ENCODE measurements around the gene SLC35F5.

Gene SLC35F5

GRCh38 chr2:113755835-113756354, 547 bp downstream of the SLC35F5 start:
- 0% methylated on average over 23 of the region's 26 CpGs for WGBS (ENCODE audit: insufficient coverage)
- DNase-seq, result peak; percentile 65 to 88 (median 81)
- Histone ChIP-seq H3K27me3 (replicated peaks in 2 of 5; ENCODE audit: control insufficient read depth in 4 of 5, insufficient read depth in 5 of 5, low read length in 4 of 5) (no peaks in the 10 kb centered on the region), H3K4me1 (ENCODE audit: control extremely low read depth in 1 of 4, control insufficient read depth in 4 of 4, insufficient read depth in 4 of 4, low read length in 3 of 4) (peaks cover 5 to 24% (median 15%) of the 10 kb centered on the region in 4 experiments), H3K36me3 (ENCODE audit: control insufficient read depth in 4 of 4, insufficient read depth in 4 of 4, low read length in 3 of 4) (peaks cover 0 to 15% (median 8%) of the 10 kb centered on the region in 4 experiments), H3K9me3 (ENCODE audit: control extremely low read depth in 1 of 5, control insufficient read depth in 4 of 5, insufficient read depth in 2 of 5, low read depth in 1 of 5, low read length in 4 of 5) (no peaks in the 10 kb centered on the region), H3K27ac (ENCODE audit: insufficient read depth in 1 of 2, low read depth in 1 of 2, low read length in 2 of 2, poor library complexity in 1 of 2, severe bottlenecking in 2 of 2) (peak overlapping the region; percentile 72 to 96), H3K4me3 (ENCODE audit: control insufficient read depth in 1 of 7, extremely low read depth in 1 of 7, insufficient read depth in 4 of 7, low read depth in 2 of 7, low read length in 6 of 7) (peak overlapping the region; percentile 64 to 99 (median 96))
- POLR2A ChIA-PET, result interaction anchor here (0.8 to 1.5 kb wide), 2 partner anchors 12 to 134 kb away, joined by 3 to 9 read pairs; partner anchors contain the start of gene ACTR3
- CTCF ChIA-PET, result interaction anchor here (1.1 to 2.0 kb wide), 5 partner anchors 13 to 211 kb away, joined by 3 to 8 read pairs (median 5); no protein-coding TSS in a partner anchor

GRCh38 chr2:113755035-113755834, 1.2 kb downstream of the SLC35F5 start:
- 60% methylated on average over 3 of the region's 15 CpGs for WGBS (ENCODE audit: insufficient coverage)
- Histone ChIP-seq H3K9me3 (ENCODE audit: control extremely low read depth in 1 of 5, control insufficient read depth in 4 of 5, insufficient read depth in 2 of 5, low read depth in 1 of 5, low read length in 4 of 5) (no peaks in the 10 kb centered on the region), H3K4me3 (ENCODE audit: control insufficient read depth in 1 of 7, extremely low read depth in 1 of 7, insufficient read depth in 4 of 7, low read depth in 2 of 7, low read length in 6 of 7) (peak overlapping the region in 6 of 7 experiments; percentile 64 to 99 (median 92)), H3K36me3 (ENCODE audit: control insufficient read depth in 4 of 4, insufficient read depth in 4 of 4, low read length in 3 of 4) (peaks cover 4 to 22% (median 11%) of the 10 kb centered on the region in 4 experiments), H3K27ac (ENCODE audit: insufficient read depth in 1 of 2, low read depth in 1 of 2, low read length in 2 of 2, poor library complexity in 1 of 2, severe bottlenecking in 2 of 2) (peak overlapping the region; percentile 72 to 96), H3K4me1 (ENCODE audit: control extremely low read depth in 1 of 4, control insufficient read depth in 4 of 4, insufficient read depth in 4 of 4, low read length in 3 of 4) (peaks cover 5 to 24% (median 15%) of the 10 kb centered on the region in 4 experiments), H3K27me3 (replicated peaks in 2 of 5; ENCODE audit: control insufficient read depth in 4 of 5, insufficient read depth in 5 of 5, low read length in 4 of 5) (no peaks in the 10 kb centered on the region)
- ChIA-PET POLR2A (interaction anchor here (0.8 to 1.5 kb wide), 2 partner anchors 12 to 134 kb away, joined by 3 to 9 read pairs; partner anchors contain the start of gene ACTR3), CTCF (interaction anchor here (1.1 to 2.0 kb wide), 3 partner anchors 27 to 55 kb away, joined by 3 to 8 read pairs (median 3); no protein-coding TSS in a partner anchor)
- peak; percentile 15 to 47 (median 34) for DNase-seq

- H3K4me3 ChIP-seq (ENCODE audit: control insufficient read depth in 1 of 7, extremely low read depth in 1 of 7, insufficient read depth in 4 of 7, low read depth in 2 of 7, low read length in 6 of 7), result no peak overlapping the region
Measured at GRCh38 chr2:113754160-113754559, 2.3 kb downstream of the SLC35F5 start.

GRCh38 chr2:113750385-113750784, 6.1 kb downstream of the SLC35F5 start:
- CTCF ChIA-PET, result no interaction called here
- Histone ChIP-seq H3K36me3 (ENCODE audit: control insufficient read depth in 4 of 4, insufficient read depth in 4 of 4, low read length in 3 of 4) (peaks cover 8 to 51% (median 30%) of the 10 kb centered on the region in 4 experiments), H3K27me3 (replicated peaks in 2 of 5; ENCODE audit: control insufficient read depth in 4 of 5, insufficient read depth in 5 of 5, low read length in 4 of 5) (no peaks in the 10 kb centered on the region), H3K4me3 (ENCODE audit: control insufficient read depth in 1 of 7, extremely low read depth in 1 of 7, insufficient read depth in 4 of 7, low read depth in 2 of 7, low read length in 6 of 7) (no peak overlapping the region), H3K4me1 (ENCODE audit: control extremely low read depth in 1 of 4, control insufficient read depth in 4 of 4, insufficient read depth in 4 of 4, low read length in 3 of 4) (peaks cover 2 to 11% (median 6%) of the 10 kb centered on the region in 4 experiments), H3K9me3 (ENCODE audit: control extremely low read depth in 1 of 5, control insufficient read depth in 4 of 5, insufficient read depth in 2 of 5, low read depth in 1 of 5, low read length in 4 of 5) (no peaks in the 10 kb centered on the region), H3K27ac (ENCODE audit: insufficient read depth in 1 of 2, low read depth in 1 of 2, low read length in 2 of 2, poor library complexity in 1 of 2, severe bottlenecking in 2 of 2) (no peak overlapping the region)
- POLR2A ChIA-PET, result no interaction called here
- WGBS (ENCODE audit: insufficient coverage), result 100% methylated on average over 2 of the region's 4 CpGs
- DNase-seq, result no peak

More at GRCh38 chr2:113754160-113754559, 2.3 kb downstream of the SLC35F5 start:
- H3K4me1 ChIP-seq (ENCODE audit: control extremely low read depth in 1 of 4, control insufficient read depth in 4 of 4, insufficient read depth in 4 of 4, low read length in 3 of 4), result peaks cover 5 to 24% (median 15%) of the 10 kb centered on the region in 4 experiments
- H3K9me3 ChIP-seq (ENCODE audit: control extremely low read depth in 1 of 5, control insufficient read depth in 4 of 5, insufficient read depth in 2 of 5, low read depth in 1 of 5, low read length in 4 of 5), result no peaks in the 10 kb centered on the region
- CTCF ChIA-PET, result no interaction called here
- no peak for DNase-seq
- no peaks in the 10 kb centered on the region for H3K27me3 ChIP-seq (replicated peaks in 2 of 5; ENCODE audit: control insufficient read depth in 4 of 5, insufficient read depth in 5 of 5, low read length in 4 of 5)
- peaks cover 4 to 25% (median 14%) of the 10 kb centered on the region in 4 experiments for H3K36me3 ChIP-seq (ENCODE audit: control insufficient read depth in 4 of 4, insufficient read depth in 4 of 4, low read length in 3 of 4)
- POLR2A ChIA-PET, result interaction anchor here (0.6 kb wide), 1 partner anchor 29 kb away, joined by 6 read pairs; no protein-coding TSS in a partner anchor
- no peak overlapping the region for H3K27ac ChIP-seq (ENCODE audit: insufficient read depth in 1 of 2, low read depth in 1 of 2, low read length in 2 of 2, poor library complexity in 1 of 2, severe bottlenecking in 2 of 2)
- WGBS (ENCODE audit: insufficient coverage), result no CpG with 5 or more reads among the region's 8 CpGs

GRCh38 chr2:113741091-113741490, 15.4 kb downstream of the SLC35F5 start:
- no peak overlapping the region for H3K4me3 ChIP-seq (ENCODE audit: control insufficient read depth in 1 of 7, extremely low read depth in 1 of 7, insufficient read depth in 4 of 7, low read depth in 2 of 7, low read length in 6 of 7)
- H3K36me3 ChIP-seq (ENCODE audit: control insufficient read depth in 4 of 4, insufficient read depth in 4 of 4, low read length in 3 of 4), result peaks cover 17 to 79% (median 47%) of the 10 kb centered on the region in 4 experiments
- no peaks in the 10 kb centered on the region for H3K27me3 ChIP-seq (replicated peaks in 2 of 5; ENCODE audit: control insufficient read depth in 4 of 5, insufficient read depth in 5 of 5, low read length in 4 of 5)
- no peaks in the 10 kb centered on the region for H3K9me3 ChIP-seq (ENCODE audit: control extremely low read depth in 1 of 5, control insufficient read depth in 4 of 5, insufficient read depth in 2 of 5, low read depth in 1 of 5, low read length in 4 of 5)
- WGBS (ENCODE audit: insufficient coverage), result no CpG with 5 or more reads among the region's 1 CpG
- H3K27ac ChIP-seq (ENCODE audit: insufficient read depth in 1 of 2, low read depth in 1 of 2, low read length in 2 of 2, poor library complexity in 1 of 2, severe bottlenecking in 2 of 2), result no peak overlapping the region
- ChIA-PET POLR2A (no interaction called here), CTCF (no interaction called here)
- H3K4me1 ChIP-seq (ENCODE audit: control extremely low read depth in 1 of 4, control insufficient read depth in 4 of 4, insufficient read depth in 4 of 4, low read length in 3 of 4), result no peaks in the 10 kb centered on the region
- no peak for DNase-seq

GRCh38 chr2:113739849-113740248, 16.6 kb downstream of the SLC35F5 start:
- Histone ChIP-seq H3K4me3 (ENCODE audit: control insufficient read depth in 1 of 7, extremely low read depth in 1 of 7, insufficient read depth in 4 of 7, low read depth in 2 of 7, low read length in 6 of 7) (no peak overlapping the region), H3K27me3 (replicated peaks in 2 of 5; ENCODE audit: control insufficient read depth in 4 of 5, insufficient read depth in 5 of 5, low read length in 4 of 5) (no peaks in the 10 kb centered on the region), H3K9me3 (ENCODE audit: control extremely low read depth in 1 of 5, control insufficient read depth in 4 of 5, insufficient read depth in 2 of 5, low read depth in 1 of 5, low read length in 4 of 5) (no peaks in the 10 kb centered on the region), H3K4me1 (ENCODE audit: control extremely low read depth in 1 of 4, control insufficient read depth in 4 of 4, insufficient read depth in 4 of 4, low read length in 3 of 4) (no peaks in the 10 kb centered on the region), H3K36me3 (ENCODE audit: control insufficient read depth in 4 of 4, insufficient read depth in 4 of 4, low read length in 3 of 4) (peaks cover 15 to 74% (median 41%) of the 10 kb centered on the region in 4 experiments), H3K27ac (ENCODE audit: insufficient read depth in 1 of 2, low read depth in 1 of 2, low read length in 2 of 2, poor library complexity in 1 of 2, severe bottlenecking in 2 of 2) (no peak overlapping the region)
- DNase-seq, result no peak
- WGBS (ENCODE audit: insufficient coverage), result 100% methylated on average over 4 of the region's 4 CpGs
- ChIA-PET CTCF (no interaction called here), POLR2A (no interaction called here)

Measured in common myeloid progenitor, CD34-positive (primary cell).